HG03460 (cell line): ENCODE measurements around the gene SLC66A1.
"Not testable (repeated sequence)": the region's sequence is repeated elsewhere in the genome, so short reads cannot be mapped to it uniquely, and the experiment has no call there.

Experiments used
- ATAC-seq: cut with Tn5 transposase; IDR thresholded peaks from one replicate; pipeline ENCODE4 v1.9.1; 2021; ENCODE audit not compliant: unreplicated experiment

Gene SLC66A1

DNA sequence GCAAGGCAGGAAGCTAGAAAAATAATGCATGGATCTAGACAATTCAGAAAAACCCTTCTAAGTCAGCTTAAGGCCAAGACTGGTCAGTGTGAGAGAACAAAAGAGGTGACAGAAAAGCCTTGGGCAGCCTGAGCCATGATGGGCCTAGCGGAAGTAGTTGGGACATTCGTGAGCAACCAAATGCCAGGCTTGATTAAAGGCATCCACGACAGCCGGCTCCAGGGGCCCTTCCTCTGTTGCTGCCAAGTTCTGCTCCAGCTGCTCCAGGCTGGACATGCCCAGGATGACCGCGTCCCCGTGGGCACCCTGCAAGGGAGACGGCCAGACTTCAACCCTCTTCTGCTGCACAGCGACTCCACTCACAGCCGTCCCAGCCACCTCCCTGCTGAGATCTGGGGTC lies 8.0 kb upstream of the SLC66A1 start:
- ATAC-seq = not testable (repeated sequence)

GRCh38 chr1:19305880-19306279 lies 6.2 kb upstream of the SLC66A1 start:
- ATAC-seq = no peak

GRCh38 chr1:19306941-19307340 lies 5.2 kb upstream of the SLC66A1 start:
- ATAC-seq = no peak

DNA sequence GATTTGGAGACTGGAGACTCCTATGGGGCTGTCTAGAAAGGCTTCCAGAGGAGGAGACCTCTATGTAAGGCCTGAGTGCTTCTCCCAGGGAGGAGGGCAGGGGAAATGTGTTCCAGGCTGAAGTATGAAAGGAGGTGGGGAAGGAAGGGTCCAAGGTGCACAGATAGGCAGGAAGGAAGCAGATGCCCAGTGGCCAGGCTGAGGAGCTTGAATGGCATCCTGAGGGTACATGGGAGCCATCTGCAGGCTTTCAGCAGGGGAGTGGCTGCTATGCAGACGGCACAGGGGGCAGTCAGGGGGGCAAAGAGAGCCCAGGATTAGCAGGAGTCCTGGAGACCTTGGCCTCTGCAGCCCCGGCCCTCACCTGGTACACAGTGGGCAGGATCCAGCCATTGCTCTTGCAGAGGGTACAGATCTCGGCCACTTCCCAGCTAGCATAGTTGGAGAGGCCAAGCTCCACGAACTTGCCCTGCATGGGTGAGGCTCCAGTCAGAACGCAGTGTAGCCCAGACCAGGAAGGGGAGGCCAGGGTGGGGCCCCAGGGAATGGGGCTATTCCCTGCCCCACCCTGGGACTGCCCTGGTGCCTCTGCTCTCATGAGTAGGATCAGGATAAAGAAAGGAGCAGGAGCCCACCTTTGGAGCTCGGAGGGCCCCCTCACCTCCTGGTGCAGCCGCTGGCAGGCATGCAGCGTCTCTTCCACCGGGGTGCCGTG lies 4.2 kb upstream of the SLC66A1 start:
- no peak for ATAC-seq

DNA sequence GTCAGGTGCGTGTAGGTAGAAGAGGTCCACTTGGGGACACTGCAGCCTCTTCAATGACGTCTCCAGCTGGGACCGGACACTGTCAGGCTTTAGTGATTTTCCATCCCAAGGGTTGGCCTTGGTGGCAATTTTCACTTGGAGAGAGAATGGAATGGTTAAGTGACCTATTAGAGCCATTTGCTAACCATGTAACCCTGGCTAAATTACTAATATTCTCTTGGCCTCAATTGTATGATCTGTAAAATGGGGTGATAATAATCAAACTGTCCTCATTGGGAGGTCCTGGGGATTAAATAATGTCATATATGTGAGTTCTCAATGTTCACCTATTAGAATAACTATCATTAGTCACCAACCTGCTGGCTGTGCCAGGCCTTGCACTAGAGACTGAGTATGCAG lies 3.6 kb upstream of the SLC66A1 start:
- ATAC-seq = no peak

DNA sequence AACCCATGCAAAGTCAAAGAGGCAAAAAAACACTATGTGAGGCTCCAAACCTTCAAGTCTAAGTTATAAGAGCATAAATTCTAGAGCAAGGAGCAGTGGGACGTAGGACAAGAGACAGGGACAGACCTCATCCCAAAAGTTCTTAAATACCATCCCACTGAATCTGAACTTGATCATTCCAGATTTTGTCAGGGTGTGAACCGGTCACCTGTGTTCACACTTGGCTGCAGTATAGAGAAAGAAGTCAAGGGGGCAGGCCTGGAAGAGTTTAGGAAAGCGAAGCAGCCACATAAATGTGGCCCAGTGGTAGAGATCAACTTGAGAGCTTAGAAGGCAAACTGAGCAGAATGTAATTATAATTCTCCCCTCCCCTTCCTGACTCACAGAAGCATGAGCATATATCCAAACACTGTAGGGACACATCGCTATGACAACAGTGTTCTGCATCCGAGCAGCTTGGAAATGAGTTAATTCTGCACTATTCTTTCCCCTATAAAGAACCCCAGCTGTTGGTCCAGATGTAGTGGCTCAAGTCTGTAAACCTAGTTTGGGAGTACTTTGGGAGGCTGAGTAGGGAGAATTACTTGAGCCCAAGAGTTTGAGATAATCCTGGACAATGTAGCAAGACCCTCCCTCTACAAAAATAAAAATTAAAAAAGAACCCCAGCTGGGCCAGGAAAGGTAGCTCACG lies 2.9 kb upstream of the SLC66A1 start:
- ATAC-seq = no peak

DNA sequence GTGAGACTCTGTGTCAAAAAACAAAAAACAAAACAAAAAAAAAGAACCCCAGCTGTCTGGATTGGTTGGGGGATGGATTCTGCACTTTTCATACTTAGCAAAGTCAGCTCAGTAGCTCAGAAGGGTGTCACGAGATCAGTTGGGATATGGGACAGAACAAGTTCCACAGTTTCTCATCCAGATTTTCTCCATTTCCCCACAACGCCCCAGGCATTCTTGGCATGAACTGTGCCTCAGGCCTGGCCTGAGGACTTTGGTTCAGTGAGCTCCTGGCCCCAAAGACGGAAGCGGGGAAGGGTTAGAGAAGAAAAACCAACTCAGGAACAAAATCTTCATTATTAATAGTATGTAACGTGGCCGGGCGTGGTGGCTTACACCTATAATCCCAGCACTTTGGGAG lies 2.1 kb upstream of the SLC66A1 start:
- ATAC-seq = no peak

GRCh38 chr1:19310720-19311502 lies 1.2 kb upstream of the SLC66A1 start:
- no peak for ATAC-seq

- ATAC-seq = peak; percentile 7
These were observed 609 bp upstream of the SLC66A1 start for GRCh38 chr1:19311503-19311930.

DNA sequence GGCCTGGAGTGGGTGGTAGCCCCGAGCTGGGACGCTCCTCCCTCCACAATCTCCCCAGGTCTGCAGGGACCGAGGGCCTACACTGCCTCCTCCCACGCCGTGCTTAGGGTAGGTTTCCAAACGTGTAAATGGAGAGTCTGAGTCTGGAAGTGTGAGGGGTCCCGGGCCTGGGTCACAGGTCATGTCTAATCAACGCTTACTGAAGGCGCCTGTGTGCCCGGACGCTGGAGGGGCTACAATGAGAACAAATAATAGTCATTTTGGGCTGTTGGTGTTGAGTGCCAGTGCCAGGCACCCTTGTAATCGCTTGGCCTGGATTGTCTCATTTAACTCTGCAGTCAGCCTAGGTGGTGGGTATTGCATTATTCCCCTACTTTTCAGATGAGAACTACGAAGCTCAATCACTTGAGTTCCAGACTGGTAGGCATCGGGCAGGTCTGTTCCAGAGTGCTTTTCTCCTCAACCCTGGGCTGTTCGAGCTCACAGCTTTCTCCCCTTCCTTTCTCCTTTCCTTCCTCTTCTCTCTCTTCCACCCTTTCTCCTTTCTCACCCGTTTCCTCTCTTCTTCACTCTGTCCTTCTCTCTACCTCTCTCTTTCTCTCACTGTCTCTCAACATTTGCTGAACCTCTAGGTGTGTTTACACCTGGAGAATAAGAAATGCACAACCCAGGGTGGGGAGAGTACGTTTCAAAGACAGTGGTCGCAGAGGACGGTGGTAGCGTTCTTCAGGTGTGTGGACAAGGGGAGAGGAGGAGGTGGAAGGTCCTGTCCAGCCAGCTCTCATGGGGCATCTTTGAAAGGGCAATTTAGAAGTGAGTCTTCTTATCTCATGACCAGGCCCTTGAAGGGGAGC lies 883 bp downstream of the SLC66A1 start:
- ATAC-seq = peak; percentile 9

DNA sequence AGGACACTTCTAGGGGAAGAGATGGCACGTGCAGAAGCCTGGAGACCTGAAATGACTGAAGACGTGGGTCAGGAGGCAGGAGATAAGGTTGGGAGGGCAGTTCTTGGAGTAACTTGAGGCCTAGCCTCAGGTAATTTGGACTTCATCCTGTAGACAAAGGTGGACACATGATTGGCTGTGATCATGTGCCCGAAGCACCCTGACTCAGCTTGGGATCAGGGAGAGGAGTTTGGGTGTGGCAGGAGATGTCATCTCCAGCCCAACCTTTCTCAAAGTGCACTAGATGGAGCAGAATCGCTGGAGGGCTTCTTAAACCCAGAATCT lies 1.5 kb downstream of the SLC66A1 start:
- ATAC-seq = no peak

- no peak for ATAC-seq
These were observed 2.1 kb downstream of the SLC66A1 start for GRCh38 chr1:19313961-19314882.

- no peak for ATAC-seq
These were observed 3.5 kb downstream of the SLC66A1 start for GRCh38 chr1:19315378-19316198.

DNA sequence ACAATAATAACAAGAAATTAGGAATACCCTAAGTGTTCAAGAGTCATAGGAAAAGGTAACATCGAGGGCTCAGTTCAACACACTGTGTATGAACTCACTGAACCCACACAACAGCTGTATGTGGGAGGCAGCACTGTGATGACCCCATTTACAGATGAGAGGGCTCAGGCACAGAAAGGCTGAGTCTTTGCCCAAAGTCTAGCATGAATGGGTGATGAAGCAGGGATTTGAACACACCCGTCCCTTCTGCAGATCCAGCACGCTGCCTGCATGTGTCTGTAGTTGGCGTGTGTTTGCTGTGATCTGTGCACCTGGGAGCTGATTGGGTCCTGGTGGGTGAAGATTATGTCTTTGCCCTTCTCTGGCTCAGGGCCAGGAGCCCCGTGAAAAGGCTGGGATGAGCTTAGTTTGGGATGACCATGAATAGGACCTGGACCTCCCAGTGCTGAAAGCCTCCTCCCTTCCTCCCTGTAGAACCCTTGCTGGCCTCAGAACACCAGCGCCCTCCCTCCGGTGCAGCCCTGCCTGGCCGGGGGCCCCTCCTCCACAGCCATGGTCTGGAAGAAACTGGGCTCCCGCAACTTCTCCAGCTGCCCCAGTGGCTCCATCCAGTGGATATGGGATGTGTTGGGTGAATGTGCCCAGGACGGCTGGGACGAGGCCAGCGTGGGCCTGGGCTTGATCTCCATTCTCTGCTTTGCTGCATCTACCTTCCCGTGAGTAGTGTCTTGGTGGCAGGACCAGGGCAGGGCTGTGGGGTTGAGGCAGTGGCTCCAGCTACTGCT lies 5.2 kb downstream of the SLC66A1 start:
- ATAC-seq = no peak

DNA sequence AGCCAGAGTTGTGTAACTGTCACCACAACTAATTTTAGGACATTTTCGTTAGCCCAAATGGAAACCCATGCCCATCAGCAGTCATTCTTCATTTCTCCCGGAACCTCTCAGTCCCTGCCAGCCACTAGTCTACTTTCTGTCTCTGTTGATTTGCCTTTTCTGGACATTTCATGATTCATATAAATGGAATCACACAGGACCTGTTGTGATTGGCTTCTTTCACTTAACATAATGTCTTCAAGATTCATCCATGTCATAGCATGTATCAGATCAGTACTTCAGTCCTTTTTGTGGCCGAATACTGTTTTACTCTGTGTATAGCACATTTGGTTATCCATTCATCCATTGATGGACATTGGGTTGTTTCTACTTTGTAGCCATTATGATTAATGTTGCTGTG lies 7.1 kb downstream of the SLC66A1 start:
- no peak for ATAC-seq

DNA sequence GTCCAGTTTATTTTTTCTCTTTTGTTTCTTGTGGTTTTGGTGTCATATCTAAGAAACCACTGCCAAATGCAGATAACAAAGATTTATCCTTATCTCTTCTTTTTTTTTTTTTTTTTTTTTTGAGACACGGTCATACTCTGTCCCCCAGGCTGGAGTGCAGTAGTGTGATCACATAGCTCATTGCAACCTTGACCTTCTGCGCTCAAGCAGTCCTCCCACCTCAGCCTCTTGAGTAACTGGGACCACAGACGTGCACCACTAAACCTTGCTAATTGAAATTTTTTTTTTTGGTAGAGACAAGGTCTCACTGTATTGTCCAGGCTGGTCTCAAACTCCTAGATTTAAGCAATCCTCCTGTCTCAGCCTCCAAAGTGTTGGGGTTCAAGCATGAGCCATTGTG lies 8.9 kb downstream of the SLC66A1 start:
- ATAC-seq = no peak

GRCh38 chr1:19322481-19322880 lies 10.4 kb downstream of the SLC66A1 start:
- no peak for ATAC-seq

DNA sequence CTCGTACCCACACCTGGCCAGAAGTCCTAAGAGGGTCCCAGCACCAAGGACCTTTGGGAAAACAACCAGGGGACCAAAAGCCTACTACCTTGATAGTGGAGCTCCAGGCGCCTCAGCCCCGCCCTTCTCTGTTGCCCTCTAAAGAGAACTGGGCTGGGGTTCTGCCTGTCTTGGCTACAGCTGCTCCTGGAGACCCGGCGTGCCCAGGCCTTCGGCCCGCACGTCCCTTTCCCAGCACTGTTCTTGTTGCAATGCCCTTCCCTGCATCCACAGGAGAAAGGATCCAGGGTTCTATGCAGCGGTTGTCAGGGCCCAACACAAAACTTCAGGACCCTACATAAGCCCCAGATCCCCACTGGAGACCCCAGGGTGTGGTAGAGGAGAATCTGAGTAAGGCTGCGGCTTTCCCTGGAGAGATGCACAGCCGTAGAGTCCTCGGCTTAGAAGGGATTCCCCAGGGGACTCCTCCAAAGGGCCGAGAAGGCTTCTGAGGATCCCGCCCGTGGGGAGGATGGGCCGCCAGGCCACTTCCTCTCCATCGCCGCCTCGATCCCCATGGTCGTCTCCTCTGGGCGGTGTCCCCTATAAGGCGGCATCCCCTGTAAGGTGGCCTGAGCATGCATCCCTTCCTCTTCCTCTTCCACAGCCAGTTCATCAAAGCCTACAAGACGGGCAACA lies 12.0 kb downstream of the SLC66A1 start:
- no peak for ATAC-seq
